K562 (cell line): Measurements from ENCODE around the gene SLC35G3. TPM values are rescaled to one million over a fixed set of nuclear protein-coding genes. Genes with fewer than 3 reads are reported as not detected.
"Not testable (repeated sequence)": the region's sequence is repeated elsewhere in the genome, so short reads cannot be mapped to it uniquely, and the experiment has no call there.

Source experiments
- ATAC-seq: fragments of 200-7000 bp; cut with Tn5 transposase; 3 replicates; pipeline ENCODE4 v1.9.1; 2020; ENCODE audit warnings: moderate library complexity
- BruUV-seq: library from RNA; stranded (reverse); fragments of 400-500 nt; replicated peaks from 2 replicates; lab custom pipeline; 2021; lab: Mats Ljungman, UMichigan
- CTCF ChIA-PET: fragments of 300-600 bp; formaldehyde crosslinking; extraction: SDS; loops from one replicate; lab custom pipeline; 2021; ENCODE audit warnings: low intra/inter-chr PET ratio; lab: Yijun Ruan, JAX
- POLR2A ChIA-PET: fragments of 300-600, 350-650 bp; sonication (Branson Sonifier 250); formaldehyde crosslinking; extraction: SDS; loops from one replicate; lab custom pipeline; 2021; ENCODE audit warnings: antibody characterized with exemption, inconsistent platforms; lab: Yijun Ruan, JAX
- DNase-seq, 4 experiments: peaks; one replicate each; pipeline versions ENCODE4 v3.0.0 to v3.0.0-alpha.2; 2011 to 2018; ENCODE audit warnings: low spot score in 3 of 4, mixed read lengths in 3 of 4; ENCODE audit errors: extremely low read depth in 1 of 4
- FAIRE-seq: peaks from 2 replicates; lab custom pipeline; 2011; peaks lifted over from hg19 to GRCh38; lab: Jason Lieb, UNC
- H2AFZ ChIP-seq: 2 replicates; pipeline ENCODE4 v1.6.0; 2011; ENCODE audit warnings: low read depth, low read length, control low read depth, inconsistent platforms
- H3K27ac ChIP-seq: fragments of 200-600 bp; 3 replicates; pipeline ENCODE4 v1.8.0; 2011; ENCODE audit warnings: low read depth, mild to moderate bottlenecking, control low read depth, inconsistent platforms, low read length, moderate library complexity, mixed read lengths; ENCODE audit errors: extremely low read depth
- H3K27me3 ChIP-seq, 2 experiments: fragments of 300-600 bp in 1 of 2; 2 replicates in 1 of 2; 3 replicates in 1 of 2; pipeline versions ENCODE4 v1.6.0 to v1.8.0; 2011; ENCODE audit warnings: inconsistent platforms in 2 of 2, low read length in 2 of 2, mild to moderate bottlenecking in 1 of 2, mixed read lengths in 1 of 2, moderate library complexity in 1 of 2; ENCODE audit not compliant: control insufficient read depth in 2 of 2, insufficient read depth in 2 of 2
- H3K36me3 ChIP-seq: fragments of 300-600 bp; 3 replicates; pipeline ENCODE4 v1.8.0; 2011; ENCODE audit warnings: mild to moderate bottlenecking, low read length, inconsistent platforms; ENCODE audit not compliant: control insufficient read depth, insufficient read depth
- H3K4me1 ChIP-seq, 2 experiments: fragments of 200-600 bp in 1 of 2; replicated peaks in 1 of 2; 2 replicates in 1 of 2; 3 replicates in 1 of 2; pipeline versions ENCODE4 v1.5.1 to v1.8.0; 2011; ENCODE audit warnings: inconsistent platforms in 2 of 2, low read length in 2 of 2, mild to moderate bottlenecking in 1 of 2, mixed read lengths in 1 of 2, moderate library complexity in 1 of 2; ENCODE audit not compliant: control insufficient read depth in 2 of 2, insufficient read depth in 2 of 2
- H3K4me2 ChIP-seq: 2 replicates; pipeline ENCODE4 v1.6.1; 2011; ENCODE audit warnings: low read length, control low read depth, inconsistent platforms, mixed read lengths; ENCODE audit not compliant: insufficient read depth
- H3K4me3 ChIP-seq: fragments of 200-600 bp; sonication (generic), shearing (Covaris generic); 2 replicates; pipeline ENCODE4 v1.5.1; 2016; ENCODE audit warnings: control low read depth, inconsistent platforms
- H3K79me2 ChIP-seq: fragments of 200-600 bp; 3 replicates; pipeline ENCODE4 v1.8.0; 2011; ENCODE audit warnings: low read length, inconsistent platforms; ENCODE audit not compliant: control insufficient read depth, insufficient read depth
- H3K9ac ChIP-seq, 2 experiments: 2 replicates each; pipeline versions ENCODE4 v1.6.0 to v1.6.1; 2011; ENCODE audit warnings: low read depth in 2 of 2, low read length in 2 of 2, control low read depth in 1 of 2, inconsistent platforms in 1 of 2, mild to moderate bottlenecking in 1 of 2, mixed read lengths in 1 of 2; ENCODE audit not compliant: insufficient read depth in 1 of 2
- H3K9me1 ChIP-seq: one replicate; pipeline ENCODE4 v1.6.0; 2011; ENCODE audit warnings: inconsistent platforms, mild to moderate bottlenecking, low read length, moderate library complexity; ENCODE audit not compliant: control insufficient read depth, insufficient read depth
- H3K9me3 ChIP-seq: replicated peaks from 2 replicates; pipeline ENCODE4 v1.5.1; 2011; ENCODE audit warnings: low read depth, low read length, inconsistent platforms; ENCODE audit not compliant: control insufficient read depth, insufficient read depth
- H4K20me1 ChIP-seq: replicated peaks from 2 replicates; pipeline ENCODE4 v1.6.1; 2011; ENCODE audit warnings: low read length, inconsistent platforms, mixed read lengths; ENCODE audit not compliant: control insufficient read depth, insufficient read depth
- ZNF507 ChIP-seq: conservative IDR thresholded peaks from 2 replicates; pipeline ENCODE4 v1.6.1; 2017; ENCODE audit warnings: missing genetic modification characterization, missing compliant biosample characterization
- WGBS: fragments of 100-300 bp; shearing (Covaris generic); methylation state at CpG from one replicate; pipeline ENCODE4 v1.1.6; 2016; ENCODE audit warnings: low coverage, mixed read lengths; ENCODE audit not compliant: insufficient coverage; ENCODE audit errors: missing lambda C conversion rate; 5-methylcytosine and 5-hydroxymethylcytosine counted together
- in situ Hi-C: fragments of 300-500 bp; cut with MboI; formaldehyde crosslinking; loops from 4 replicates; pipeline ENCODE4 v1.15.0; 2018; ENCODE audit warnings: inconsistent platforms, mixed read lengths
- intact Hi-C: fragments of 100-400 bp; cut with micrococcal nuclease; formaldehyde crosslinking; loops from 2 replicates; pipeline ENCODE4 v1.14.2; 2022
- polyA plus RNA-seq, 8 experiments: library from polyadenylated mRNA; depleted of rRNA in 4 of 8; stranded (reverse) in 5 of 8; unstranded in 3 of 8; fragments of >200 nt; fragmentation: Nextera tagmentation in 2 of 8; fragmentation: Illumina TruSeq in 1 of 8; extraction: Ambion mirVana in 2 of 8; extraction: Trizol in 1 of 8; gene quantifications; 2 replicates each; pipeline versions ENCODE4 v1.2.1 to v1.2.3, GENCODE V29; 2011 to 2014; ENCODE audit warnings: inconsistent platforms in 1 of 8, missing spikeins in 1 of 8
- total RNA-seq, 7 experiments: library from RNA; depleted of rRNA in 6 of 7; stranded (reverse); fragments of >200 nt in 6 of 7; fragmentation: Illumina TruSeq in 2 of 7; extraction: Trizol in 2 of 7; gene quantifications; 2 replicates each; pipeline versions ENCODE4 v1.2.1 to v1.2.3, GENCODE V29; 2011 to 2021; ENCODE audit warnings: low replicate concordance in 1 of 7

Gene SLC35G3
- total and polyA plus RNA-seq, 9 of the 15 experiments (the other 6 are each of a cell fraction or from before 2014, with no cell fraction given) = not detected

- H3K4me1 ChIP-seq, H3K36me3 ChIP-seq, in situ Hi-C loops, H3K79me2 ChIP-seq, H3K9ac ChIP-seq, H3K9me1 ChIP-seq, ATAC-seq, intact Hi-C loops, H3K4me3 ChIP-seq, POLR2A ChIA-PET, H2AFZ ChIP-seq, H3K4me2 ChIP-seq, DNase-seq, H3K9me3 ChIP-seq, CTCF ChIA-PET, H3K27me3 ChIP-seq, FAIRE-seq, H4K20me1 ChIP-seq, H3K27ac ChIP-seq, BruUV-seq: not testable (repeated sequence)
- TF ChIP-seq ZNF507 (tag) = peak; percentile 69
- WGBS = no CpG with 5 or more reads among the region's 2 CpGs
Observed at GRCh38 chr17:35202582-35202981, 8.4 kb upstream of the SLC35G3 start.

DNA sequence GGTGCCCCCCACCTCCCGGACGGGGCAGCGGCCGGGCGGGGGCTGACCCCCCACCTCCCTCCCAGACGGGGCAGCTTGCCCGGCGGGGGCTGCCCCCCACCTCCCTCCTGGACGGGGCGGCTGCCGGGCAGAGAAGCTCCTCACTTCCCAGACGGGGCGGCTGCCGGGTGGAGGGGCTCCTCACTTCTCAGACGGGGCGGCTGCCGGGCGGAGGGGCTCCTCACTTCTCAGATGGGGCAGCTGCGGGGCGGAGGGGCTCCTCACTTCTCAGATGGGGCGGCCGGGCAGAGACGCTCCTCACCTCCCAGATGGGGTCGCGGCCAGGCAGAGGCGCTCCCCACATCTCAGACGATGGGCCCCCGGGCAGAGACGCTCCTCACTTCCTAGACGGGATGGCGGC lies 869 bp upstream of the SLC35G3 start:
- H4K20me1 ChIP-seq, POLR2A ChIA-PET, CTCF ChIA-PET, H3K4me3 ChIP-seq, H3K9ac ChIP-seq, H3K9me3 ChIP-seq, H3K27me3 ChIP-seq, in situ Hi-C loops, H3K27ac ChIP-seq, H2AFZ ChIP-seq, BruUV-seq, H3K4me1 ChIP-seq, FAIRE-seq, H3K79me2 ChIP-seq, intact Hi-C loops, H3K4me2 ChIP-seq, DNase-seq, H3K36me3 ChIP-seq, ATAC-seq, H3K9me1 ChIP-seq: not testable (repeated sequence)
- WGBS = 7% methylated on average over 12 of the region's 31 CpGs
